Stimulated activated CD8-positive, alpha-beta memory T cell treated with anti-CD3 and anti-CD28 coated beads, Interleukin-7, amount 100 ng/mL, for 48 hours (primary cell): Measurements from ENCODE around the gene GJA5.

Experiments used
- DNase-seq, 2 donors: peaks; one replicate each; pipeline ENCODE4 v3.0.0-alpha.2; 2020; ENCODE audit warnings: low read depth in 1 of 2; ENCODE audit errors: extremely low read depth in 1 of 2

The GJA5 gene

DNA sequence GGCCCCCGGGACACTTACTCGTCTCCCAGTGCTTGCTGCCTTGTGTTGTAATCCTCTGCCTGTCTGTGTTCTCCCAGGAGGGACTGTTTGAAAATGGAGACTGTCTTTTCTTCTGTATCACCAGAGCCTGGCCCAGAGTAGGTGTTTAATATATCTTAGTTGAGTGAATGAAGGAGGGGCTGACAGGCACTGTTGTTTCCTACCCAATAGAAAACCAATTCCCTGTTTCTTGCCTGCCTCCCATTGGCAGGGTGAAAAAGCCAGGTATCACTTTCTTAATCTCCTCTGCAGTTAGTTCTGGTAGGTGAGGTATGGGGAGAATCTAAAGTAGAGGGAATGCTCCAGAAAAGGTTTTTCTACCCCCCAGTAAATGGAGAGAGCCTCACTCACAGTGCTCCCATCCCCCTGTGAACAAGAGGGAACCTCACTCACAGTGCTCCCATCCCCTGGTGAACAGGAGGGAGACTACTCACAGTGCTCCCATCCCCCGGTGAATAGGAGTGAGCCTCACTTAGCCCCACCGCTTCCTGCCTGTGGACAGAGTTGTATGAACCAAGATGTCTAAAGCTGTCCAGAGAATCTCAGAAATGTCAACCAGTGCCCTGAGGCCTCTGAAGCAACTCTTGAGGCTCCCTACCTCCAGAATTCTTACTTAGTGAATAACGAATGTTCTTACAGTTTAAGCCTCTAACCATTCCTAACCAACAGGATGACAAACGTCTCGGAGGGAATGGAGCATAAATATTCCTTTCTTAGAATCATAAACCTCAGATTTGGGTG lies at the start of gene GJA5:
Gene GJA5, minus strand, starts transcription at position 122 of the 780 bp plus-strand sequence. CDS start 1,364 bp downstream, outside the sequence.
- no peak for DNase-seq

DNA sequence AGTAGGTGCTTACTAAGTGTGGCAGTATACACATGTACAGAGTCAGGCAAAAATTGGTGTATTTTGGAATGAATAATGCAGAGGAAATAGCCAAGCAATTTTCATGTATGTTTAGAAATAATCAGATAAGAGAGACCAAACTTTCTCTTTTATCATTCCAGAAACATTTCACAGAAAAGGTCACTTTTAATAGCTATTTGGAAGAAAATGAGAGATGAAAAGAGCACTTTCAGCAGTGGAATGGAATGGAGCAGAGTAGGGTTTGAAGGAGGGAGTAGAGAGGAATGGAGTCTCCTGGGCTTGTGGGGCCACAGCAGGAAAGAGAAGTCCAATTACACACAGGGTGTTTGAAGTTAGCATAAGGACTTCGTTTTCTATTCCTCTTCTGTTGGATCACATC lies 48.8 kb upstream of the GJA5 start:
- no peak for DNase-seq

- no peak for DNase-seq
These were observed 47.6 kb upstream of the GJA5 start for GRCh38 chr1:147808025-147808424.

DNA sequence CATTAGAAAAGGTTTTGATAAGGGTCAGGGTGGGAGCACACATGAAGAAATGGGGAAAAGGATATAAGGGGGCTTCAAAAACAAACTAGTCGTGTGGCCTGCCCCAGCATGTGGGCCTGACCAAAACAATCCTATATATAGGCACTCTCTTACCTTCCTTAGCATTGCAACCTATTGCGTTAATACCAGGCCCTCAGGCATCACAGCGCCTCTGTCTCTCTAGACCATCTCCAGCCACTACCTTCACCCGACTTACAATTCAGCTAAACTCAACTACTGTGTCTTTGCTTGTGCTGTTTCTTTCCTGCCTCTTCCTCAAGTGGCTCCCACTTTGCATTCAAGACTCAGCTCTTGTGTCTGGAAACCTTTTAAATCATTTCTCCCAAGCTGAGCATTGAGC lies 47.0 kb upstream of the GJA5 start:
- no peak for DNase-seq

GRCh38 chr1:147804942-147805723 lies 44.7 kb upstream of the GJA5 start:
- no peak for DNase-seq

DNA sequence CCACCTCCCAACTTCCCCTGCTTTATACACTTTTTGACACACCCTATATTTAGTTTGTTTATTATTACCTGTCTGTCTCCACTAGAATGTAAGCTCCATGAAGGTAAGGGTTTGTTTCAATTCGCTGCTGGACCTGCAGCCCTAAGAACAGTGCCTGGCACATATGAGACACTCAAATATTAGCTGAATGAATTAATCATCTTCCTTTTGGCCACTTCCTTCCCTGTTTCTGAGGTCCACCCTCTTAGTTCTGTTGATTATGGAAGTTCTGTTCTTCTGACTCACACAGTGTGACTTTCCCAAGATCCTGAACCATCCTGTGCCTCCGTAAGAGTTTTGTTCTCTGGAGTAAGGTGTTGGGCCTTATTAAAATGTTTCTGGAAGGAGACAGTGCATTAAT lies 40.4 kb upstream of the GJA5 start:
- DNase-seq, result no peak

GRCh38 chr1:147798731-147799130 lies 38.3 kb upstream of the GJA5 start:
- no peak for DNase-seq

GRCh38 chr1:147794570-147794969 lies 34.2 kb upstream of the GJA5 start:
- no peak for DNase-seq

GRCh38 chr1:147791876-147792275 lies 31.5 kb upstream of the GJA5 start:
- DNase-seq, result no peak

DNA sequence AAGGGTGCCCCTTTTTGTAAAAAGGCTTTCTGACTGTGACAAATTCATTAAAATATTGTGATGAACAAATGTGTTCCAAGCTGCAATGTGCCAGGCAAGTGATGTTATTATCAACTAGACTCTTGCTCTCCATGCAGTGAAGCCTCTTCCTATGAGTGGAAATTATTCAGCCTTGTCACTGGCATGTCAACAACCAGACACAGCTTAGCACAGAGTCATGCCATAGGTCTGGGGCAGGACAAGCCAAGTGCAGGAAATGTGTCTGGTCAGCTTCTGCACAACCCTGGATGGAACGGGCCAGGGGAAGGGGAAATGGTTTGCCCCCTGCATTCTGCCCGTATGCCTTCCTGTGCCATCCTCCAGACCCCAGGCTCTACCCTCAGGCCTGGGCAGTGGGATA lies 27.4 kb upstream of the GJA5 start:
- no peak for DNase-seq

DNA sequence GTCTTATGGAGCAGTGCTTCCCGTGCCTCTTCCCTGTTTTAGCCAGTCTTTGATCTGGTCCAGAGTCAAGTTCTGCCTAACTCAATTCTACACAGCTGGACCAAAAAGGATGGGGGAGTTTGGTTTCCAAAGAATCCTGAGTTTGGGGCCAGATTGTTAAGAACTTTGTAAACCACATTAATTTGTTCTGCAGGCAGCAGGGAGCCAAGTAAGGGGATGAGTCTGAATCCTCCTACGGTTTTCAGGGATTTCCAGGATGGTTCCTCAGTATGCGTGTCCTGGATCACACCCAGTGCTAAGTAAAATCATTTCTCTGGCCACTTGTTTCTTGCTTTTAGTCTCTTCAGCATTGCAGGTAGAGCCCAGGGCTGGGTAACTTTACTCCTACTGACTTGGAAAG lies 26.1 kb upstream of the GJA5 start:
- no peak for DNase-seq

DNA sequence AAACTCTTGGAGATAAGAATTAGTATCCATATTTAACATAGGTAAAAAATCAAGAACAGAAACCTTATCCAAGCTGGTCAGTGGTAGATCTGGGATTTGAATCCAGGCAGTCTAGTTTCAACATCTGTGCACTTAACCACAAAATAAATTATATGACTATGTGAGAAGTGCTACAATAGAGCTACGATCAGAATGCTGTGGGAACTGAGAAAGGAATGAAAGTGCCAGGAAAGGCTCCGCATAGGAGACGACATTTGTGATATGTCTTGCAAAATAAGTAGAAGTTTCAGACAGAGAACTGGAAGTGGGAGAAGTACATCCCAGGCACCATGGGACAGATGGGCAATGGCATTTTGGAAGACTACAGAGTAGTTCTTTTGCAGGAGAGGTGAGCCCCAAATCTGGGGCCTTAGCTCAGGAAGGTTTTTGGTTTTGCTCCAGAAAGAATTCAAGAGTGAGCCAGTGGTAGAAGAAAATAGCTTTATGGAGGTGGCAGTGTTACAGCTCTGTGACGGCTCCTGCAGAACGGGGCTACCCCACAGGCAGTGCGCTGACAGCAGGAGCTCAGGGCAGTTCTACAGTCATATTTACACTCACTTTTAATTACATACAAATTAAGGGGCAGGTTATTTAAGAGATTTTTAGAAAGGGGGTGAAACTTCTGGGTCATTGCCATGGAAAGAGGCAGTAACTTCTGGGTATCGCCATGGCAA lies 25.5 kb upstream of the GJA5 start:
- DNase-seq, result no peak

GRCh38 chr1:147784941-147785340 lies 24.5 kb upstream of the GJA5 start:
- no peak for DNase-seq

DNA sequence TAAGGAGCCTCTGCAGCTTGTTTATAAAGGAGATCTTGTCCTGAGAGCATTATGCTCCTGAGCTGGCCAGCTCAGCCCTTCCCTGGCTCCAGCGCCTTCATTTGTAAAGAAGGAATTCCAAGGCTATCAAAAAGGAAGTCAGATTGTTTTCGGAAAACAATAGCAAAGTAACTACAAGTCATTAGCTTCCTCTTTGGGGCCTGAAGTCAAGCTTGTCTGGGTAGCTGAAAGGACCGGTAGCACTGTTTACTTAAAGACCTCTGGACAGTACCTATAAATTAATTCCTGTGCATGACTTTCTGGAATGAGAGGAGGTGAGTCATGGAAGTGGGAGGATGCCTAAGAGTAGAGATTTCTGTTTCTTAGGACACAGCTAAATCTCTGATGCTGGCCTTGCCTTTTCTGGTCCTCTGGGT lies 20.7 kb upstream of the GJA5 start:
- no peak for DNase-seq

- no peak for DNase-seq
These were observed 17.3 kb upstream of the GJA5 start for GRCh38 chr1:147777694-147778093.

- DNase-seq, result no peak
These were observed 12.9 kb upstream of the GJA5 start for GRCh38 chr1:147773215-147773715.

DNA sequence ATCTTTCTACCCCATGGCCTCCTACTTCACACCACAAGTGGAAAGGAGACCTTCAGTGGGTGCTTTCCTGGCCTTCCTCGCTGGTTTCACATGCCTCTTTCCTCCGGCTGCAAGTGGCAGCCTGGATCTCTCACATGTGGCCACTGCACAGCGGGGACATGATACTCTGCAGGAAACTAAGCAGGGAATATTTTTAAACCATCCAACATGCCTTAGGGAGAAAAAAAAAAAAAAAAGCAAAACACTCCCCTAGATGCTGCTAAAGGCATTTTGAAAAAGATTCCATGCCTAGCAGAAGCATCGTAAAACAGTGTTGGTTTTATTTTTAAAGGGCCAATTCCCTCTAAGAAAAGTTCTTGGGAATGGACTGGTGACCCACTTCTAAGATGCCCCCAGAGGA lies 12.2 kb upstream of the GJA5 start:
- DNase-seq, result no peak

GRCh38 chr1:147771226-147772125 lies 11.1 kb upstream of the GJA5 start:
- no peak for DNase-seq

DNA sequence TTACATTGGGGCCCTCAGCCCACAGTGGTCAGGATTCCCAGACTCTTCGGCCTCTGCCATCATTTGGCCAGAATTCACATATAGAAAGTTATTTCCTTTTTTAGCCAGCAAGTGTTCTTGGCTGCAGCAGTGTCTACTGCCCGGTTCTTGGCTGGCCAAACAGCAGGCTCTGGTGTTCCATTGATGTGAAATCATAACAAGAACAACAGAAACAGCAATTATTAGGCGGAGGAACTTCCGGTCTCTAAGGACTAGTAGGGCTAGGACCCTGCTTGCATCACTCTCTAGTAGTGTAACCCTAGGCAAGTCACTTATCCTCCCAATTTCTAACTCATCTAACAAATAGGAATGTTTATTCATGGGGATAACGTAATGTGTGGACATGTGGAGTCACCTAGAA lies 8.7 kb upstream of the GJA5 start:
- no peak for DNase-seq

DNA sequence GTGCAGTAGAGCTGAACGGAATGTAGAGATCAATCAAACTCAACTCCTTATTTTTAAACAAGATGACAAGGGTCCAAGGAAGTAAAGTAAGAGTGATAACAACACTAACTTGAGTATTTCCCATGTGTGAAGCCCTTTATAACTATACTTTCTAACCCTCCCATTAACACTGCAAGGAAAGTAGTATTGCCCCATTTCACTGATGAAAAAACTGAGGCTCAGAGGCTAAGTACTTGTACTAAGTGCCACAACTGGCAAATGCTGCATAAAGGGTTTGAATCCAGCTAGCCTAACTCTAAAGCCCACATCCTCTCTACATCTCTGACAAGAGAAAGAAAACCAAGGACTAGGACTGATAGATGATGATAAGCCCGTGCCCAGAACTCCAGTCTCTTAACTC lies 8.2 kb upstream of the GJA5 start:
- no peak for DNase-seq
